Liver (tissue), 9 donors: ENCODE results near the gene TMCO1. TPM values are rescaled to one million over a fixed set of nuclear protein-coding genes. Genes with fewer than 3 reads are reported as not detected.

Experiments
- DNase-seq: peaks from one replicate; pipeline ENCODE4 v3.0.0-alpha.2; 2017; ENCODE audit warnings: low spot score
- H3K27ac ChIP-seq, 2 donors: one replicate each; pipeline ENCODE4 v1.7.0; 2013; ENCODE audit warnings: inconsistent platforms in 2 of 2, low read length in 2 of 2, control low read depth in 1 of 2, low read depth in 1 of 2, mild to moderate bottlenecking in 1 of 2
- H3K27me3 ChIP-seq, 4 donors: one replicate each; pipeline versions ENCODE4 v1.6.1 to v1.7.0; 2013; ENCODE audit warnings: low read length in 3 of 4, inconsistent platforms in 1 of 4, mild to moderate bottlenecking in 1 of 4, moderate library complexity in 1 of 4; ENCODE audit not compliant: control insufficient read depth in 4 of 4, insufficient read depth in 4 of 4
- H3K36me3 ChIP-seq, 4 donors: one replicate each; pipeline versions ENCODE4 v1.6.1 to v1.7.0; 2013; ENCODE audit warnings: low read length in 3 of 4, mild to moderate bottlenecking in 3 of 4, low read depth in 1 of 4, moderate library complexity in 1 of 4; ENCODE audit not compliant: control insufficient read depth in 4 of 4, insufficient read depth in 3 of 4
- H3K4me1 ChIP-seq, 4 donors: one replicate each; pipeline versions ENCODE4 v1.6.1 to v1.7.0; 2013; ENCODE audit warnings: low read length in 3 of 4, mild to moderate bottlenecking in 3 of 4, moderate library complexity in 1 of 4; ENCODE audit not compliant: control insufficient read depth in 4 of 4, insufficient read depth in 4 of 4
- H3K4me3 ChIP-seq, 3 donors: one replicate each; pipeline versions ENCODE4 v1.6.1 to v1.7.0; 2013; ENCODE audit warnings: low read length in 3 of 3, control low read depth in 1 of 3, low read depth in 1 of 3, mild to moderate bottlenecking in 1 of 3
- H3K9ac ChIP-seq, 2 donors: one replicate each; pipeline ENCODE4 v1.7.0; 2013; ENCODE audit warnings: low read length in 2 of 2, mild to moderate bottlenecking in 2 of 2, moderate library complexity in 2 of 2, control low read depth in 1 of 2, low read depth in 1 of 2
- H3K9me3 ChIP-seq, 4 donors: one replicate each; pipeline versions ENCODE4 v1.6.1 to v1.7.0; 2013; ENCODE audit warnings: low read length in 3 of 4; ENCODE audit not compliant: control insufficient read depth in 4 of 4
- ATF3 ChIP-seq: IDR thresholded peaks from 2 replicates; pipeline ENCODE4 v1.6.1; 2016; ENCODE audit warnings: antibody characterized with exemption
- CTCF ChIP-seq: fragments of 150-350 bp; IDR thresholded peaks from 2 replicates; pipeline ENCODE4 v1.5.1; 2017; ENCODE audit warnings: improper control_type of control experiment, low read depth, low read length; ENCODE audit not compliant: missing input control
- EGR1 ChIP-seq, 2 donors: IDR thresholded peaks; 2 replicates each; pipeline ENCODE4 v1.6.1; 2016 to 2018; ENCODE audit warnings: antibody characterized with exemption in 2 of 2, low read depth in 2 of 2
- FOXA1 ChIP-seq: IDR thresholded peaks from 2 replicates; pipeline ENCODE4 v1.6.1; 2016; ENCODE audit warnings: antibody characterized with exemption
- GABPA ChIP-seq, 2 donors: IDR thresholded peaks in 1 of 2; conservative IDR thresholded peaks in 1 of 2; 2 replicates each; pipeline ENCODE4 v1.6.1; 2016; ENCODE audit warnings: antibody characterized with exemption in 2 of 2, mild to moderate bottlenecking in 1 of 2, moderate library complexity in 1 of 2
- HNF4A ChIP-seq, 2 donors: conservative IDR thresholded peaks; 2 replicates each; pipeline ENCODE4 v1.6.1; 2016; ENCODE audit warnings: antibody characterized with exemption in 2 of 2, mild to moderate bottlenecking in 2 of 2
- HNF4G ChIP-seq: IDR thresholded peaks from 2 replicates; pipeline ENCODE4 v1.6.1; 2016; ENCODE audit warnings: antibody characterized with exemption
- JUND ChIP-seq, 2 donors: IDR thresholded peaks; 2 replicates each; pipeline ENCODE4 v1.6.1; 2016; ENCODE audit warnings: antibody characterized with exemption in 2 of 2
- MAX ChIP-seq: IDR thresholded peaks from 2 replicates; pipeline ENCODE4 v1.6.1; 2016; ENCODE audit warnings: antibody characterized with exemption
- RAD21 ChIP-seq, 2 donors: IDR thresholded peaks; 2 replicates each; pipeline ENCODE4 v1.6.1; 2016; ENCODE audit warnings: antibody characterized with exemption in 2 of 2, mild to moderate bottlenecking in 2 of 2
- RXRA ChIP-seq, 2 donors: IDR thresholded peaks; 2 replicates each; pipeline ENCODE4 v1.6.1; 2017 to 2018; ENCODE audit warnings: antibody characterized with exemption in 2 of 2, mild to moderate bottlenecking in 1 of 2
- YY1 ChIP-seq: IDR thresholded peaks from 2 replicates; pipeline ENCODE4 v1.6.1; 2016; ENCODE audit warnings: antibody characterized with exemption, mild to moderate bottlenecking
- ZBTB33 ChIP-seq: IDR thresholded peaks from 2 replicates; pipeline ENCODE4 v1.6.1; 2016; ENCODE audit warnings: antibody characterized with exemption
- WGBS: extraction: QIAGEN DNeasy Blood & Tissue Kit; methylation state at CpG from one replicate; pipeline ENCODE4 v1.1.7; 2013; 5-methylcytosine and 5-hydroxymethylcytosine counted together
- polyA plus RNA-seq, 2 donors: library from polyadenylated mRNA; stranded (reverse) in 1 of 2; unstranded in 1 of 2; fragments of 200-250 nt in 1 of 2; fragments of >200 nt in 1 of 2; fragmentation: Nextera tagmentation in 1 of 2; extraction: Ambion mirVana in 1 of 2; gene quantifications; one replicate each; pipeline versions ENCODE4 v1.2.1 to v1.2.3, GENCODE V29; 2013 to 2015
- total RNA-seq, 2 donors: library from RNA; depleted of rRNA; stranded (reverse); fragments of >200 nt; gene quantifications; one replicate each; pipeline ENCODE4 v1.2.3, GENCODE V29; 2014
- donor health status: healthy.
- donor health status: healthy.
- donor health status: healthy.
- donor health status: healthy.
- donor health status: healthy.

Gene TMCO1
- total and polyA plus RNA-seq, 4 donors = 53.8 to 170 (median 71.2) TPM

- Histone ChIP-seq H3K9me3 (no peaks in the 10 kb centered on the region), H3K9ac (no peak overlapping the region), H3K4me3 (no peak overlapping the region), H3K27ac (no peak overlapping the region), H3K36me3 (no peaks in the 10 kb centered on the region), H3K4me1 (no peaks in the 10 kb centered on the region), H3K27me3 (no peaks in the 10 kb centered on the region)
- DNase-seq = no peak
- WGBS = 87% methylated on average over 13 of the region's 13 CpGs
- TF ChIP-seq HNF4A (conservative IDR thresholded peaks at IDR 0.05) (no peak), ZBTB33 (no peak), RXRA (IDR thresholded peaks at IDR 0.05) (no peak), MAX (no peak), HNF4G (no peak), FOXA1 (no peak), EGR1 (IDR thresholded peaks at IDR 0.05; ENCODE audit: low read depth in 2 of 2) (no peak), RAD21 (IDR thresholded peaks at IDR 0.05) (no peak), CTCF (no peak)
Measured at GRCh38 chr1:165816826-165817497, 48.3 kb upstream of the TMCO1 start.

GRCh38 chr1:165816157-165816556, 47.5 kb upstream of the TMCO1 start:
- WGBS = 59% methylated on average over 3 of the region's 3 CpGs
- H3K9ac ChIP-seq = no peak overlapping the region
- no peak for DNase-seq

GRCh38 chr1:165815725-165816124, 47.1 kb upstream of the TMCO1 start:
- DNase-seq = no peak
- no peaks in the 10 kb centered on the region for H3K27me3 ChIP-seq
- no peaks in the 10 kb centered on the region for H3K4me1 ChIP-seq
- no peak overlapping the region for H3K4me3 ChIP-seq
- 53% methylated on average over 3 of the region's 3 CpGs for WGBS
- TF ChIP-seq HNF4A (conservative IDR thresholded peaks at IDR 0.05) = no peak
- TF ChIP-seq ATF3 = no peak
- no peak for TF ChIP-seq RAD21 (IDR thresholded peaks at IDR 0.05)
- TF ChIP-seq YY1 = no peak
- TF ChIP-seq RXRA (IDR thresholded peaks at IDR 0.05) = no peak
- no peak for TF ChIP-seq FOXA1
- no peak for TF ChIP-seq GABPA (IDR thresholded peaks at IDR 0.05 in 1 of 2, conservative IDR thresholded peaks at IDR 0.05 in 1 of 2)
- TF ChIP-seq JUND (IDR thresholded peaks at IDR 0.05) = no peak
- TF ChIP-seq HNF4G = no peak
- no peak for TF ChIP-seq ZBTB33
- TF ChIP-seq MAX = no peak
- no peaks in the 10 kb centered on the region for H3K9me3 ChIP-seq
- H3K27ac ChIP-seq = no peak overlapping the region
- H3K9ac ChIP-seq = no peak overlapping the region
- H3K36me3 ChIP-seq = no peaks in the 10 kb centered on the region

More at GRCh38 chr1:165816157-165816556, 47.5 kb upstream of the TMCO1 start:
- no peak overlapping the region for H3K4me3 ChIP-seq
- TF ChIP-seq RAD21 (IDR thresholded peaks at IDR 0.05) (no peak), EGR1 (IDR thresholded peaks at IDR 0.05; ENCODE audit: low read depth in 2 of 2) (no peak), FOXA1 (no peak)
- no peaks in the 10 kb centered on the region for H3K27me3 ChIP-seq
- no peaks in the 10 kb centered on the region for H3K9me3 ChIP-seq
- no peaks in the 10 kb centered on the region for H3K4me1 ChIP-seq
- H3K36me3 ChIP-seq = no peaks in the 10 kb centered on the region
- no peak overlapping the region for H3K27ac ChIP-seq
